Activated CD4-positive, alpha-beta T cell treated with anti-CD3 and anti-CD28 coated beads for 4 hours (primary cell): ENCODE measurements around the gene ANO2.

ENCODE experiments used
- DNase-seq, 2 donors: peaks; one replicate each; pipeline ENCODE4 v3.0.0-alpha.2; 2020

ANO2 gene

GRCh38 chr12:5650829-5651461 is 294.1 kb downstream of the ANO2 start:
- no peak for DNase-seq

GRCh38 chr12:5650281-5650680 is 294.8 kb downstream of the ANO2 start:
- no peak for DNase-seq

GRCh38 chr12:5648692-5649359 is 296.2 kb downstream of the ANO2 start:
- DNase-seq = no peak

GRCh38 chr12:5643266-5643665 is 301.8 kb downstream of the ANO2 start:
- DNase-seq = no peak

- no peak for DNase-seq
Observed at GRCh38 chr12:5637698-5638097, 307.4 kb downstream of the ANO2 start.

GRCh38 chr12:5636907-5637306 is 308.2 kb downstream of the ANO2 start:
- DNase-seq = no peak

- DNase-seq = no peak
Observed at GRCh38 chr12:5633106-5633505, 312.0 kb downstream of the ANO2 start.

- DNase-seq = no peak
Observed at GRCh38 chr12:5632453-5632852, 312.6 kb downstream of the ANO2 start.

GRCh38 chr12:5631497-5631896 is 313.6 kb downstream of the ANO2 start:
- no peak for DNase-seq

- DNase-seq = no peak
Observed at GRCh38 chr12:5630726-5631125, 314.3 kb downstream of the ANO2 start.

- DNase-seq = no peak
Observed at GRCh38 chr12:5628501-5628900, 316.6 kb downstream of the ANO2 start.

- DNase-seq = no peak
Observed at GRCh38 chr12:5627053-5627630, 317.9 kb downstream of the ANO2 start.

- no peak for DNase-seq
Observed at GRCh38 chr12:5626151-5626550, 318.9 kb downstream of the ANO2 start.

GRCh38 chr12:5624486-5625272 is 320.4 kb downstream of the ANO2 start:
- DNase-seq = no peak

GRCh38 chr12:5623411-5623810 is 321.6 kb downstream of the ANO2 start:
- no peak for DNase-seq

- no peak for DNase-seq
Observed at GRCh38 chr12:5622280-5622679, 322.8 kb downstream of the ANO2 start.

- DNase-seq = no peak
Observed at GRCh38 chr12:5621329-5621728, 323.7 kb downstream of the ANO2 start.

- DNase-seq = no peak
Observed at GRCh38 chr12:5620896-5621295, 324.2 kb downstream of the ANO2 start.

GRCh38 chr12:5619628-5620027 is 325.4 kb downstream of the ANO2 start:
- DNase-seq = no peak

- DNase-seq = no peak
Observed at GRCh38 chr12:5616854-5617253, 328.2 kb downstream of the ANO2 start.

- no peak for DNase-seq
Observed at GRCh38 chr12:5615760-5616159, 329.3 kb downstream of the ANO2 start.

- no peak for DNase-seq
Observed at GRCh38 chr12:5614256-5614655, 330.8 kb downstream of the ANO2 start.

- no peak for DNase-seq
Observed at GRCh38 chr12:5612556-5613410, 332.3 kb downstream of the ANO2 start.
